ENCODE measurements around the gene FAM241A.

GRCh38 chr4:112214390-112215264 lies 69.4 kb downstream of the FAM241A start:
- peak in 2 of 3 experiments; percentile 40 to 44 for TF ChIP-seq CTCF (IDR thresholded peaks at IDR 0.05)
- TF ChIP-seq POLR2A (IDR thresholded peaks at IDR 0.05) = no peak

Measured in testis (tissue), 2 donors.